Liver (tissue), 9 donors: Measurements from ENCODE around the gene SYK. TPM values are rescaled to one million over a fixed set of nuclear protein-coding genes. Genes with fewer than 3 reads are reported as not detected.

ENCODE experiments used
- DNase-seq: peaks from one replicate; pipeline ENCODE4 v3.0.0-alpha.2; 2017; ENCODE audit warnings: low spot score
- H3K27ac ChIP-seq, 2 donors: one replicate each; pipeline ENCODE4 v1.7.0; 2013; ENCODE audit warnings: inconsistent platforms in 2 of 2, low read length in 2 of 2, control low read depth in 1 of 2, low read depth in 1 of 2, mild to moderate bottlenecking in 1 of 2
- H3K27me3 ChIP-seq, 4 donors: one replicate each; pipeline versions ENCODE4 v1.6.1 to v1.7.0; 2013; ENCODE audit warnings: low read length in 3 of 4, inconsistent platforms in 1 of 4, mild to moderate bottlenecking in 1 of 4, moderate library complexity in 1 of 4; ENCODE audit not compliant: control insufficient read depth in 4 of 4, insufficient read depth in 4 of 4
- H3K36me3 ChIP-seq, 4 donors: one replicate each; pipeline versions ENCODE4 v1.6.1 to v1.7.0; 2013; ENCODE audit warnings: low read length in 3 of 4, mild to moderate bottlenecking in 3 of 4, low read depth in 1 of 4, moderate library complexity in 1 of 4; ENCODE audit not compliant: control insufficient read depth in 4 of 4, insufficient read depth in 3 of 4
- H3K4me1 ChIP-seq, 4 donors: one replicate each; pipeline versions ENCODE4 v1.6.1 to v1.7.0; 2013; ENCODE audit warnings: low read length in 3 of 4, mild to moderate bottlenecking in 3 of 4, moderate library complexity in 1 of 4; ENCODE audit not compliant: control insufficient read depth in 4 of 4, insufficient read depth in 4 of 4
- H3K4me3 ChIP-seq, 3 donors: one replicate each; pipeline versions ENCODE4 v1.6.1 to v1.7.0; 2013; ENCODE audit warnings: low read length in 3 of 3, control low read depth in 1 of 3, low read depth in 1 of 3, mild to moderate bottlenecking in 1 of 3
- H3K9ac ChIP-seq, 2 donors: one replicate each; pipeline ENCODE4 v1.7.0; 2013; ENCODE audit warnings: low read length in 2 of 2, mild to moderate bottlenecking in 2 of 2, moderate library complexity in 2 of 2, control low read depth in 1 of 2, low read depth in 1 of 2
- H3K9me3 ChIP-seq, 4 donors: one replicate each; pipeline versions ENCODE4 v1.6.1 to v1.7.0; 2013; ENCODE audit warnings: low read length in 3 of 4; ENCODE audit not compliant: control insufficient read depth in 4 of 4
- EGR1 ChIP-seq, 2 donors: IDR thresholded peaks; 2 replicates each; pipeline ENCODE4 v1.6.1; 2016 to 2018; ENCODE audit warnings: antibody characterized with exemption in 2 of 2, low read depth in 2 of 2
- FOXA1 ChIP-seq: IDR thresholded peaks from 2 replicates; pipeline ENCODE4 v1.6.1; 2016; ENCODE audit warnings: antibody characterized with exemption
- GABPA ChIP-seq, 2 donors: IDR thresholded peaks in 1 of 2; conservative IDR thresholded peaks in 1 of 2; 2 replicates each; pipeline ENCODE4 v1.6.1; 2016; ENCODE audit warnings: antibody characterized with exemption in 2 of 2, mild to moderate bottlenecking in 1 of 2, moderate library complexity in 1 of 2
- HNF4A ChIP-seq, 2 donors: conservative IDR thresholded peaks; 2 replicates each; pipeline ENCODE4 v1.6.1; 2016; ENCODE audit warnings: antibody characterized with exemption in 2 of 2, mild to moderate bottlenecking in 2 of 2
- JUND ChIP-seq, 2 donors: IDR thresholded peaks; 2 replicates each; pipeline ENCODE4 v1.6.1; 2016; ENCODE audit warnings: antibody characterized with exemption in 2 of 2
- RAD21 ChIP-seq, 2 donors: IDR thresholded peaks; 2 replicates each; pipeline ENCODE4 v1.6.1; 2016; ENCODE audit warnings: antibody characterized with exemption in 2 of 2, mild to moderate bottlenecking in 2 of 2
- RXRA ChIP-seq, 2 donors: IDR thresholded peaks; 2 replicates each; pipeline ENCODE4 v1.6.1; 2017 to 2018; ENCODE audit warnings: antibody characterized with exemption in 2 of 2, mild to moderate bottlenecking in 1 of 2
- SP1 ChIP-seq: IDR thresholded peaks from 2 replicates; pipeline ENCODE4 v1.6.1; 2018; ENCODE audit warnings: antibody characterized with exemption, mild to moderate bottlenecking
- TAF1 ChIP-seq: conservative IDR thresholded peaks from 2 replicates; pipeline ENCODE4 v1.6.1; 2016; ENCODE audit warnings: antibody characterized with exemption, mild to moderate bottlenecking
- YY1 ChIP-seq: IDR thresholded peaks from 2 replicates; pipeline ENCODE4 v1.6.1; 2016; ENCODE audit warnings: antibody characterized with exemption, mild to moderate bottlenecking
- WGBS: extraction: QIAGEN DNeasy Blood & Tissue Kit; methylation state at CpG from one replicate; pipeline ENCODE4 v1.1.7; 2013; 5-methylcytosine and 5-hydroxymethylcytosine counted together
- polyA plus RNA-seq, 2 donors: library from polyadenylated mRNA; stranded (reverse) in 1 of 2; unstranded in 1 of 2; fragments of 200-250 nt in 1 of 2; fragments of >200 nt in 1 of 2; fragmentation: Nextera tagmentation in 1 of 2; extraction: Ambion mirVana in 1 of 2; gene quantifications; one replicate each; pipeline versions ENCODE4 v1.2.1 to v1.2.3, GENCODE V29; 2013 to 2015
- total RNA-seq, 2 donors: library from RNA; depleted of rRNA; stranded (reverse); fragments of >200 nt; gene quantifications; one replicate each; pipeline ENCODE4 v1.2.3, GENCODE V29; 2014
- TF ChIP-seq, protein P1 (sequence below): IDR thresholded peaks from 2 replicates; pipeline ENCODE4 v1.6.1; 2016; ENCODE audit warnings: antibody characterized with exemption
- TF ChIP-seq, protein P2 (sequence below): IDR thresholded peaks from 2 replicates; pipeline ENCODE4 v1.6.1; 2016; ENCODE audit warnings: antibody characterized with exemption, mild to moderate bottlenecking
- TF ChIP-seq, protein P3 (sequence below): IDR thresholded peaks from 2 replicates; pipeline ENCODE4 v1.6.1; 2016; ENCODE audit warnings: antibody characterized with exemption
- TF ChIP-seq, protein P4 (sequence below): IDR thresholded peaks from 2 replicates; pipeline ENCODE4 v1.6.1; 2016; ENCODE audit warnings: antibody characterized with exemption
- donor health status: healthy.
- donor health status: healthy.
- donor health status: healthy.
- donor health status: healthy.
- donor health status: healthy.

Gene SYK
- total and polyA plus RNA-seq, 4 donors: 2.0 to 15.4 (median 4.1) TPM

DNA sequence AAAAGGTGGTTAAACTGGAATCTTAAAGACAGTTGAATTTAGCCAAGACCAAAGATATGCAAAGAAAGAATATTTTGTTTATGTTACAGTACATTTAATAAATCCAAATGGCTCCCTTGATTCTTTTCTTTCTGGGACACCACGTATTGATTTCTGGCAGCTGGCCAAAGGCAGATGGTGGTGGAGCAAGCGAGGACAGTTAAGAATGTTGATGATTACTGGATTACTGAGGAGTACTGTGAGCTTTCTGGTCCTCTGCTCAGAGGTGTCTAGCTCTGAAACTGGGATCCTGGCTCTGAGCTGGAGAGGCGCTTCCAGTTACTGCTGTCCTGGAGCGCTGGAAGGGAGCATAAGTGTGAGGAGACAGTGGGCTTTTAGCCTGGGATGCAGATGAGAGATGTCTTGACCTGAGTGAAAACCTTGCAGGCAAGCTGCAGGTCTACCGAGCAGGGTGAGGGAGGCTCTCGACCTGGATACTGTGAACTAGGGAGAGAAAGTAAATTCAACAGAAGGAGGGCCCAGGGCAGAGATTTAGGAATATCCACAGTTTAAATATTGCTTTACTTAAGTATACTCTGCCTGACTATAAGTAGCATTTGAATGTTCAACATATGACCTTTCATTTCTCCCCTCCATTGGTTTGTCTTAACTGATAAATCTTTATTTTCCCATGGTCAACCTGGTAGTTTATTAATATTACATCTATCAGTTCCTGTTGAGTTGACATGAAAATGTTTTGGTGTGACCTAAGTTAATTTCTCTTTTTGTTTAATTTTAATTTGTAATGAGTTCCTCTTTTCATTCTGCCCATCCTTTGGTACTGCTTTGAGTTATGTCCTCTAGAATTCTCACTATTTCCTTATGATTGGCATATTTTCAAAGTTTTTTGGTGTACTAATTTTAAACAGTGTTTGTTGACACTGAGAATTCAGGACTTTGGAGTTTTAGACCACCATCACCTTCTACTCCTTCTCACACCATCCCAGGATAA lies 3.7 kb downstream of the SYK start:
- DNase-seq: no peak
- TF ChIP-seq GABPA (IDR thresholded peaks at IDR 0.05 in 1 of 2, conservative IDR thresholded peaks at IDR 0.05 in 1 of 2): no peak
- no peak for TF ChIP-seq JUND (IDR thresholded peaks at IDR 0.05)
- TF ChIP-seq, protein P1, sequence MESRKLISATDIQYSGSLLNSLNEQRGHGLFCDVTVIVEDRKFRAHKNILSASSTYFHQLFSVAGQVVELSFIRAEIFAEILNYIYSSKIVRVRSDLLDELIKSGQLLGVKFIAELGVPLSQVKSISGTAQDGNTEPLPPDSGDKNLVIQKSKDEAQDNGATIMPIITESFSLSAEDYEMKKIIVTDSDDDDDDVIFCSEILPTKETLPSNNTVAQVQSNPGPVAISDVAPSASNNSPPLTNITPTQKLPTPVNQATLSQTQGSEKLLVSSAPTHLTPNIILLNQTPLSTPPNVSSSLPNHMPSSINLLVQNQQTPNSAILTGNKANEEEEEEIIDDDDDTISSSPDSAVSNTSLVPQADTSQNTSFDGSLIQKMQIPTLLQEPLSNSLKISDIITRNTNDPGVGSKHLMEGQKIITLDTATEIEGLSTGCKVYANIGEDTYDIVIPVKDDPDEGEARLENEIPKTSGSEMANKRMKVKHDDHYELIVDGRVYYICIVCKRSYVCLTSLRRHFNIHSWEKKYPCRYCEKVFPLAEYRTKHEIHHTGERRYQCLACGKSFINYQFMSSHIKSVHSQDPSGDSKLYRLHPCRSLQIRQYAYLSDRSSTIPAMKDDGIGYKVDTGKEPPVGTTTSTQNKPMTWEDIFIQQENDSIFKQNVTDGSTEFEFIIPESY: no peak
- TF ChIP-seq HNF4A (conservative IDR thresholded peaks at IDR 0.05): no peak
- TF ChIP-seq SP1: no peak
- TF ChIP-seq RAD21 (IDR thresholded peaks at IDR 0.05): no peak
- no peak for TF ChIP-seq FOXA1
- TF ChIP-seq YY1: no peak
- TF ChIP-seq, protein P2, sequence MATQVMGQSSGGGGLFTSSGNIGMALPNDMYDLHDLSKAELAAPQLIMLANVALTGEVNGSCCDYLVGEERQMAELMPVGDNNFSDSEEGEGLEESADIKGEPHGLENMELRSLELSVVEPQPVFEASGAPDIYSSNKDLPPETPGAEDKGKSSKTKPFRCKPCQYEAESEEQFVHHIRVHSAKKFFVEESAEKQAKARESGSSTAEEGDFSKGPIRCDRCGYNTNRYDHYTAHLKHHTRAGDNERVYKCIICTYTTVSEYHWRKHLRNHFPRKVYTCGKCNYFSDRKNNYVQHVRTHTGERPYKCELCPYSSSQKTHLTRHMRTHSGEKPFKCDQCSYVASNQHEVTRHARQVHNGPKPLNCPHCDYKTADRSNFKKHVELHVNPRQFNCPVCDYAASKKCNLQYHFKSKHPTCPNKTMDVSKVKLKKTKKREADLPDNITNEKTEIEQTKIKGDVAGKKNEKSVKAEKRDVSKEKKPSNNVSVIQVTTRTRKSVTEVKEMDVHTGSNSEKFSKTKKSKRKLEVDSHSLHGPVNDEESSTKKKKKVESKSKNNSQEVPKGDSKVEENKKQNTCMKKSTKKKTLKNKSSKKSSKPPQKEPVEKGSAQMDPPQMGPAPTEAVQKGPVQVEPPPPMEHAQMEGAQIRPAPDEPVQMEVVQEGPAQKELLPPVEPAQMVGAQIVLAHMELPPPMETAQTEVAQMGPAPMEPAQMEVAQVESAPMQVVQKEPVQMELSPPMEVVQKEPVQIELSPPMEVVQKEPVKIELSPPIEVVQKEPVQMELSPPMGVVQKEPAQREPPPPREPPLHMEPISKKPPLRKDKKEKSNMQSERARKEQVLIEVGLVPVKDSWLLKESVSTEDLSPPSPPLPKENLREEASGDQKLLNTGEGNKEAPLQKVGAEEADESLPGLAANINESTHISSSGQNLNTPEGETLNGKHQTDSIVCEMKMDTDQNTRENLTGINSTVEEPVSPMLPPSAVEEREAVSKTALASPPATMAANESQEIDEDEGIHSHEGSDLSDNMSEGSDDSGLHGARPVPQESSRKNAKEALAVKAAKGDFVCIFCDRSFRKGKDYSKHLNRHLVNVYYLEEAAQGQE: no peak
- no peak for TF ChIP-seq RXRA (IDR thresholded peaks at IDR 0.05)
- TF ChIP-seq TAF1: no peak
- TF ChIP-seq, protein P3, sequence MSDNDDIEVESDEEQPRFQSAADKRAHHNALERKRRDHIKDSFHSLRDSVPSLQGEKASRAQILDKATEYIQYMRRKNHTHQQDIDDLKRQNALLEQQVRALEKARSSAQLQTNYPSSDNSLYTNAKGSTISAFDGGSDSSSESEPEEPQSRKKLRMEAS: no peak
- no peak for TF ChIP-seq EGR1 (IDR thresholded peaks at IDR 0.05; ENCODE audit: low read depth in 2 of 2)
- Histone ChIP-seq H3K36me3 (no peaks in the 10 kb centered on the region), H3K27ac (no peak overlapping the region), H3K4me3 (no peak overlapping the region), H3K4me1 (peaks cover 0 to 10% (median 7%) of the 10 kb centered on the region in 4 donors), H3K27me3 (peaks cover 0 to 6% (median 2%) of the 10 kb centered on the region in 4 donors), H3K9me3 (no peaks in the 10 kb centered on the region), H3K9ac (no peak overlapping the region)
- 66% methylated on average over 6 of the region's 6 CpGs for WGBS

DNA sequence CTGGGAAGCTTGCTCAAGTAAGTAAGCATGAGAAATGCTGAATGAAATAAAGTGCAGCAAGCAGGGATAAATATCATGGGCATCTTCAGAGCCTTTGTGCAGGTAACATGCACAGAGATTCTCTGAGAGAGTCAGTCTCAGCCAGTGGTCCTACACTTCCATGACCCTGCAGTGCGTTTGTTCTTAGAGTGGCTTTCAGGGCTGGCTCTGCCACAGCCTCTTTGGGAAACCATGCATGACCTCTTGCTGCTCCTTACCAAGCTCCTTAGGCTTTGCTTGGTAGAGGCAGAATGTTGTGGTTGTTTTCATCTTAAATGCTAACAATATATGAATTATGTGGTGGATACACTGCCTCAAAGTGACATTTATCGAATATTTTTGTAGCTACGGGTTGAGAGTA lies 5.4 kb downstream of the SYK start:
- no peaks in the 10 kb centered on the region for H3K36me3 ChIP-seq
- H3K9ac ChIP-seq: no peak overlapping the region
- H3K4me3 ChIP-seq: no peak overlapping the region
- no peak overlapping the region for H3K27ac ChIP-seq
- no peaks in the 10 kb centered on the region for H3K27me3 ChIP-seq
- WGBS: 69% methylated on average over 3 of the region's 3 CpGs
- H3K9me3 ChIP-seq: no peaks in the 10 kb centered on the region
- H3K4me1 ChIP-seq: peaks cover 0 to 1% (median under 1%) of the 10 kb centered on the region in 4 donors
- no peak for TF ChIP-seq GABPA (IDR thresholded peaks at IDR 0.05 in 1 of 2, conservative IDR thresholded peaks at IDR 0.05 in 1 of 2)
- TF ChIP-seq, protein P1: no peak
- TF ChIP-seq, protein P4, sequence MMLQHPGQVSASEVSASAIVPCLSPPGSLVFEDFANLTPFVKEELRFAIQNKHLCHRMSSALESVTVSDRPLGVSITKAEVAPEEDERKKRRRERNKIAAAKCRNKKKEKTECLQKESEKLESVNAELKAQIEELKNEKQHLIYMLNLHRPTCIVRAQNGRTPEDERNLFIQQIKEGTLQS: no peak
- no peak for TF ChIP-seq RAD21 (IDR thresholded peaks at IDR 0.05)
- no peak for TF ChIP-seq YY1
- no peak for TF ChIP-seq JUND (IDR thresholded peaks at IDR 0.05)
- no peak for TF ChIP-seq TAF1
- TF ChIP-seq, protein P2: no peak
- DNase-seq: no peak
